Measurements from ENCODE around the gene TGM4.
"Not testable (repeated sequence)": the region's sequence is repeated elsewhere in the genome, so short reads cannot be mapped to it uniquely, and the experiment has no call there.

The TGM4 gene

GRCh38 chr3:44914936-44915335 is 40.5 kb downstream of the TGM4 start:
- no peak for DNase-seq (ENCODE audit: low read depth, low spot score)

GRCh38 chr3:44915702-44916438 is 41.5 kb downstream of the TGM4 start:
- DNase-seq (ENCODE audit: low read depth, low spot score) = no peak

GRCh38 chr3:44918087-44918486 is 43.7 kb downstream of the TGM4 start:
- DNase-seq (ENCODE audit: low read depth, low spot score) = no peak

DNA sequence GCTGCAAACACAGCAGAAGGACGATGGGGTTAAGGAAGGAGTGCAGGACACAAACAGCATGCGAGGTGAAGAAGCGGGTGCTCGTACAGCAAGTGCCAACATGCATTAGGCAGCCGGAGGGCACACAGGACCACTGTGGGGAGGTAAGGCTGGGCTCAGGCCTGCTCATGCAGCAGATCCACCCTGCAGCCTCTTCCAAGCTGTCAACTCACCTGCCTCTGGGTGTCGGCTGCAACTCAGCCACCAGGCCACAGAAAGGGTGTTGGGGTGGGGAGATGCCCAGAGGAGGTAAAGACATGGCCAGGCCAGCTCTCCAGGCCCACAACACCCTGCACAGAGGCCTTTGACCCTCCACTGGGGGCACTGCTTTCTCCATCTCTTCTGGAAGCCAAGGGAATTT is 44.2 kb downstream of the TGM4 start:
- DNase-seq (ENCODE audit: low read depth, low spot score) = no peak

- DNase-seq (ENCODE audit: low read depth, low spot score) = no peak
These were observed 45.7 kb downstream of the TGM4 start for GRCh38 chr3:44920081-44920480.

DNA sequence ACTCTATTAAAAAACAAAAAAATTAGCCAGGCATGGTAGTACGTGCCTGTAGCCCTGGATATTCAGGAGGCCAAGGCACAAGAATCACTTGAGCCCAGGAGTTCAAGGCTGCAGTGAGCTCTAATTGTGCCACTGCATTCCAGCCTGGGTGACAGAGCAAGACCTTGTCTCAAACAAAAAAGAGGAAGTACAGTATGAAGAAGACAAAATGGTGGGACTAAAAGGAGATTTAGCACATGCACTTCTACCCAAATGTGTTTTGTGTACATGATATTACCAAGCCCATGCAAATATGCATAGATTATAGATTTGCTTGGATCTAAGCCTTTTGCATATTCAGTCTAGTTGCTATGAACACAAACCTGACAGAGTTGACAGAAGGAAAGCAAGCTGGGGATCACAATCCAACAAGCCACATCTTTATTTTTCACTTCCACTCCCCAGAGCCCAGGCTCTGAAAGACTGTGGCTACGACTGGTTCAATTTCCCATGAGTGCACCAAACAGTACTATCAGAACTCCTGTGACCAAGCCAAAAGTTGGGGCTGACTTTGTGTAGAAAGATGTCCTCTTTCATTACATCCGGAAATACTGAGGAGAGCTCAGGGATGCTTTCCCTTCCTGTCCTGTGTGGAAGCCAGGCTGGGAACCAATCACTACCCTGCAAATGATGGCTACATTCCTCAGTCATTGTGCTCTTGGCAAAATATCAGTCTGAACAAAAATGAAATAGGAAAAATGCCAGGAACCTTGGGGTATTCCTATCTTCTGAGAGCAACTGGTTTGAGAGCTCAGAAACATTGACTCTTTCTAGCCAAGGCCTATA is 49.4 kb downstream of the TGM4 start:
- DNase-seq (ENCODE audit: low read depth, low spot score) = no peak

DNA sequence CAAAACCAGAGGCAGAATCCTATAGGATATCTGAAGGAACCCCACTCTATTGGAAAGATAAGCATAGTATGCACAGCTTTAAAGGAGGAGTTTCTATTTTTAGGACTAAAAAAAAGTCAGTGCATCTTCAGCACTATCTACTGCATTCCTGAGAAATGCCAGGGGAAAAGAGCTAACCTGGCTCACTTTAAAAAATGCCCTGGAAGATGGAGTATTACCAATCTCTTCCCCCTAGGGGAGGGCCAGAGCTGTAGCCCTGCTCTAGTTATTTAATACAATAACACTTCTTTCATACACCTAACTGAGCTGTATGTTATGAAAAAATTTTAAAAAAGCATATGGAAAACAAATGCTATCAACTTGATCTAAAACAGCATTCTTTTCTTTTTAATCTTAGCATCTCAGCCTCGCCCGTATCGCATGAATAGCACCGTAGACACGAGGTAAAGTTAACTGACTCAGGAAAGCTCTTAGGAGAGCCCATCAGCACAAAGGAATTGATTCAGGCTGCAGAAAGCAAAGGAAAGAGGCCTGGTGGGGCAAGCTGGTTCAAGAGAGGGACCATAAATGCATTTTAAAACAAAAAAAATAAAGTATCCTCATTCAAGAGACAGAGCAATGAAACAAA is 50.2 kb downstream of the TGM4 start:
- no peak for DNase-seq (ENCODE audit: low read depth, low spot score)

DNA sequence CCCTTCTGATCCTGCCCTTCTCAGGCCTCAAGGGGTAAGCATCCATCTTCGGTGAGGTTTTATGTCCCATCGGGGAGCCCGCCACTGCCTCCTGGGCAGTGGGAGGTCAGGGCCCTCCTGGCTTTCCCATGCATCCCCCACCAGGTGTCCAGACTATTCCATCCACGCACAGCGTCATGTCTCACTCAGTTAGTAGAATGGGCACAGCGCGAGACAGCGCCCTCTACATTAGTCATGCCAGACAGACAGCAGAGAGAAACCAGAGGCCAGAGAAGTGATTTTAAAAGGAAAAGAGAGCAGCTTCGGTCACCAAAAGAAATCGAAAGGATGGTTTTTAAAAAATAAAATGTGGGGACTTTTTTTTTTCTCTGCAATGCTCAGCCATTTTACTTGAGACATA is 51.8 kb downstream of the TGM4 start:
- no peak for DNase-seq (ENCODE audit: low read depth, low spot score)

GRCh38 chr3:44926921-44927320 is 52.5 kb downstream of the TGM4 start:
- DNase-seq (ENCODE audit: low read depth, low spot score) = no peak

GRCh38 chr3:44927371-44927770 is 53.0 kb downstream of the TGM4 start:
- DNase-seq (ENCODE audit: low read depth, low spot score) = no peak

DNA sequence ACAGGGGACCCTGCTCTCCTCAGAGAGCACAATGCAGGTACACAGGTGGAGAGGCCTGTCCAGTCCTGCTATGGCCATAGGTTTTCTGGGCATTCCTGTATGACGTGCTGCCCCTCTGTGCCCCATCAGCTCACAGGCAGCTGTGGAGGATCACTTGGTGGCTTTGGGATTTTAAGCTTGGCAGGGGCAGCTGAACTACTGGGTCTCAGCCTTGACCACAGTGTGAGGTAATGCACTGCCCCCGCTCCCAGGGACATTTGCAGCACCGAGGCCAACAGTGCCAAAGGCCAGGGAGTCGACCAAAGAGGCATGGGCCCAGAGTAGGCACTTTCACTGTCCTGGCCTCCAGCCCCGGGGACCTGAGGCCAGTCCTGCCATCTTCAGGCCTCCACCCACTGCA is 55.4 kb downstream of the TGM4 start:
- DNase-seq (ENCODE audit: low read depth, low spot score) = no peak

DNA sequence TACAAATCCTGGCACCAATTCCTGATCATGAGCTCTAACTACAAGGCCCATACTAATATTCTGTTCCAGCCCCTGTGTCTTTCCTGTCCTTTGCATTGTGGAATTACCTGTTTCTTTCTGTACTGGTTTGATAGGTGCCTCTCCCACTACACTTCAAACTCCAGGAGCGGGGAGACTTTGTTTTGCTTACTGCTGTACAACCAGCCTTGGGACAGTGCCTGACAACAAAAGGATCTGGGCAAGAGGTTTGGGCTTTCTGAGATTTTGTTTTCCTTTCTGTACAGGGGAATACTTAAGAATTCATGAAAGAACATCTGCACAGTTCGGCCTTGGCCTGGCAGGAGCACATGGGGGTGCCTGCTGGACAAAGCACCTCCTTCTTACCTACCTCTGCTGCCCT is 56.5 kb downstream of the TGM4 start:
- DNase-seq (ENCODE audit: low read depth, low spot score) = no peak

DNA sequence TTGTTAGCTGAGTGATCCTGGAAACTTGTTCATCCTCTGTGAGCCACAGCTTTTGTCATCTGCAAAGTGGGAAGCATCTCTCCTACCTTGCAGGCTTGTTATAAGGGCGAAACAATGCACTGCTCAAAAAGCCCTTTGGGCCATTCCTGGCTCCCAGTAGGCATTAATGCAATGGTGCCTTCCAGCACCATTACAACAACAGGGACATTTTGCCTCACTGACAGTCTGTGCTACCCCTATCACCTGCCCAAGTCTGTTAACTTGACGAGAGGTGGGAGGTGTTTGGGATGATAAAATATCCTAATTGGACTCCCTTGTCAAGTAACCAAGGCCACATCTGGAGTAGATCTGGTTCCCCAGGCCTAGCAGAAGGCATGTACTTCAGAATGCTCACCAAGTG is 57.4 kb downstream of the TGM4 start:
- no peak for DNase-seq (ENCODE audit: low read depth, low spot score)

- no peak for DNase-seq (ENCODE audit: low read depth, low spot score)
These were observed 57.9 kb downstream of the TGM4 start for GRCh38 chr3:44932271-44932670.

DNA sequence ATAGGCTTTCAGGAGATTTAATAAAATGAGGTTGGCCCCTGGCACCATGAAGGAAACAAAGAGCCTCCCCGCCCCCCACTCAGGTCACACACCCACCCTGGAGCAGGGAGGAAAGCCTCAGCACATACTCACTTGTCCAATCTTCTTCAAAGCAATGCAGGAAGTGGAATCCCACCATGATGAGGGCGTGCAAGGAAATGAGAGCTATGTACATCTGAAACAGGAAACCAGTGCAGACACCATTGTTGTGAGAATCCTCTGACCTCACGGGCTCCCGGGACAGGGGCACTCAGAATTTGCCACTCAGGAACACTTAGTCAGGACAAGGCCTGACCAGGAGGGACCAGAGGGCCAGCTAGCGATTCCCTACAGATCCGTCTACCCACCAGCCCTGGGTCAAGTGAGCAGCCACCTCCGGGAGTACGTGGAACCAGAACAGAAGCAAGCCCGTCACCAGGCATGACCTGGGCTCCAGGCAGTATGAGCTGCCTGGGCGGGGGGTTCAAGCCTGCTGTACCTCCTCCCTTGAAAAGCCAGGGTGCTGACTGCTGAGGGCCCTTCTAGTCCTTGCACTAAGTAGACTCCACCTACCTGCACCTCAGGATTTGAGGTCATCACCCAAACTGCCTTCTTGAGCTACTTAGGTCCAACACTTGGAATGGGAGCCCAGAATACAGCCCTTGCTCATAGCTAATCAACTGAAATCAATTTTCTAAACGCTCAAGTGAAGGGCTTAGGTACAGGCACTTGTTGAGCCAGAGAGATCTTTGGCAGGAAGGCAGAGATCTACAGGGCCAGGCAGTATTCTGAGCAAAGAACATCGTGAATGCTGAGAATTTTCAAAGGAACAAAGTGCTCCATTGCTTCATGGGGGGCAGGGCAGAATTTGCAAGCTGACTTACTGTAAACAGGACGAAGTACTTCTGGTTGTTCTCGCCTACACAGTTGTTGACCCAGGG is 58.9 kb downstream of the TGM4 start:
- DNase-seq (ENCODE audit: low read depth, low spot score) = no peak

DNA sequence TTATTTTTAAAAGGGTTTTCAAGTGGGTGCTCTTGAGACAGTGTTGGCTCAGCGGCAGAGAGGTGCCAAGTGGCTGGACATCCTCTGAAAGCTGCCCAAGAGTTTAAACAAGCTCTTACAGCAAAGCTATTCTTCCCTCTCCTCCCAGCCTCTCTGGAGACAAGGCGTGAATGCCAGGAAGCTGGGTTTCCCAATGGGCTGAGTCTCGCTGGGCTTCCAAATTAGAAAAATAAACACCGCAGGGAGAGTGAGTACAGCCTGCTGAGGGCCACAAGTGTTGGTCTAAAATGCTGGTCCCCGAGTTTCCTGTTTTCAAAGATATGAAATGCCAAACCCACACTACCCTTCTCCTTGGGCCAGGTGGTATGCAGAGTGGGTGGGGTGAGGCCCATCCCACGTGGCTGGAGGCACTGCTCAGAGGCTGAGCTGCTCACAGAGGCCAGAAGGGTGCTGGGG is 65.2 kb downstream of the TGM4 start:
- DNase-seq (ENCODE audit: low read depth, low spot score) = no peak

DNA sequence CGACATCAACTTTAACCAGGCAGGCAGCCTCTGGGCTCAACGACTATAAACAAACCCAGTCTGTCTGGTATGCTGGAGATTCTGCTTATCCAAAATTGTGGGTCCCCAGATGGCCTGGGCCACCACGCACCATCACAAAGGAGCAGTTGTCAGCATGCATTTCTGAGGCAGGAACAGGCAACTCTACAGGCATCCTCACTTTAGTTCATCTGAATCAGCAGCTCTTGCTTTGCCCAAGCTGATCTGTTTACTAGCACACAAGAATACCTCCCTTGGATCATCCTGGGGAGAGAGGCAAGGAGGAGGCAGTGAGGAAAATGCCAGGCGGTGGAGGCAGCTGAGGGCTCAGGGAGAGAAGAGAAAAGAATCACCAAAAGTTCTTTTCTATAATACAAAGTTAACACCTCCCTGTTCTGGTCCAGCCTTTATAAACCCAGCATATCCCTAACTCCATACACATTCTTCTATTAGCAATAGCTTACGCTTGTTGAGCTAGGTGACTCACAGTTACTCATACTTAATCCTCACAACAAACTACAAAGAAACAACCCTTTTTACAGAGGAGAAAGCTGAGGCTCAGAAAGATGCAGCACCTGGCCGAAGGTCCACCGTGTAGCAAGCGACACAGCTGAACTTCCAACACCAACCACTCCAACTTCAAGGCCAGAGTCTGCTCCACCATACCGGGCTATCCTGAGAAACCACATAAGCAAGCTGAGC is 68.0 kb downstream of the TGM4 start:
- DNase-seq (ENCODE audit: low read depth, low spot score) = no peak

GRCh38 chr3:44948239-44948638 is 73.8 kb downstream of the TGM4 start:
- no peak for DNase-seq (ENCODE audit: low read depth, low spot score)

DNA sequence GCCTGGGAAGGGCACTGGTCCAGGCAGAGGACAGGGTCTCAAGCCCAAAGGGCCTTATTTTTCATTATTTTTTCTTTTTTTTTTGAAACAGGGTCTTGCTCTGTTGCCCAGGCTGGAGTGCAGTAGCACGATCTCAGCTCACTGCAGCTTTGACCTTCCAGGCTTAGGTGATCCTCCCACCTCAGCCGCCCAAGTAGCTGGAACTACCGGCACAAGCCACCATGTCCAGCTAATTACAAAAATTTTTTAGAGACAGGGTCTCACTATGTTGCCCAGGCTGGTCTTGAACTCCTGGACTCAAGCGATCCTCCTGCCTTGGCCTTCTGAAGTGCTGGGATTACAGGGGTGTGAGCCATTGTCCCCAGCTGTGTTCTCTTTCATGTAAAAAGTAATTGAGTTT is 75.4 kb downstream of the TGM4 start:
- not testable (repeated sequence) for DNase-seq (ENCODE audit: low read depth, low spot score)

DNA sequence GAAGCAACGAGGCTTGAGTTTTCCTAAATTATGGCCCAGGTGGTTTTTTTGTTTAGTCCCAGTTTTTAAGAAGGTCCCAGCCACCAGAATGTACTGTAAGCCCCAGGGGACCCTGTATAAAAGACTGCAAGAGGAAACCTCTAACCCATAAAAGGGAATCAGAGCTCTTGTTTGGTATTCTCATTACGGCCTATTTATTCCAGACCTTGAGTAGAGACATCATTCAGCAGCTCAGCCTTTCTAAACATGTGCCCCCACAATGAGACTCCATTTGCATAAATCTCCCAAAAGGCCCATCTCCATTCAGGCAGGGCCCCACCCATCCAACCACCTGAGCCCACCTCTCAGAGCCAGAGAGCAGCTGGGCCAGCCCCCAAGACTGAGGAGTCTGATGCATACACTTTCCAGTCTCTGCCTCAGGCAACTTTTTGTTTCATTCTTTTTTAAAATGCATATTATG is 75.9 kb downstream of the TGM4 start:
- no peak for DNase-seq (ENCODE audit: low read depth, low spot score)

- no peak for DNase-seq (ENCODE audit: low read depth, low spot score)
These were observed 78.3 kb downstream of the TGM4 start for GRCh38 chr3:44952689-44953088.
